GM21717 (cell line): ENCODE data around the gene GAB2.
"Not testable (repeated sequence)": the region's sequence is repeated elsewhere in the genome, so short reads cannot be mapped to it uniquely, and the experiment has no call there.

Experiments used
- ATAC-seq: cut with Tn5 transposase; IDR thresholded peaks from one replicate; pipeline ENCODE4 v1.9.1; 2021; ENCODE audit warnings: mild to moderate bottlenecking, moderate library complexity; ENCODE audit not compliant: unreplicated experiment

GAB2 gene

GRCh38 chr11:78290293-78291176, 127.1 kb downstream of the GAB2 start:
- ATAC-seq = no peak

- no peak for ATAC-seq
These were observed 127.9 kb downstream of the GAB2 start for GRCh38 chr11:78289552-78290292.

- ATAC-seq = no peak
These were observed 133.4 kb downstream of the GAB2 start for GRCh38 chr11:78284260-78284659.

GRCh38 chr11:78282821-78283220, 134.8 kb downstream of the GAB2 start:
- ATAC-seq = no peak

GRCh38 chr11:78281511-78281910, 136.1 kb downstream of the GAB2 start:
- no peak for ATAC-seq

- ATAC-seq = no peak
These were observed 140.2 kb downstream of the GAB2 start for GRCh38 chr11:78277314-78277994.

- ATAC-seq = no peak
These were observed 141.3 kb downstream of the GAB2 start for GRCh38 chr11:78276311-78276710.

- ATAC-seq = no peak
These were observed 142.9 kb downstream of the GAB2 start for GRCh38 chr11:78274739-78275138.

- ATAC-seq = not testable (repeated sequence)
These were observed 144.9 kb downstream of the GAB2 start for GRCh38 chr11:78272625-78273269.

- ATAC-seq = not testable (repeated sequence)
These were observed 145.8 kb downstream of the GAB2 start for GRCh38 chr11:78271801-78272200.

GRCh38 chr11:78270971-78271370, 146.6 kb downstream of the GAB2 start:
- ATAC-seq = no peak

GRCh38 chr11:78269806-78270205, 147.8 kb downstream of the GAB2 start:
- ATAC-seq = no peak

- no peak for ATAC-seq
These were observed 148.8 kb downstream of the GAB2 start for GRCh38 chr11:78268591-78269410.

GRCh38 chr11:78266451-78266850, 151.2 kb downstream of the GAB2 start:
- ATAC-seq = no peak

GRCh38 chr11:78265326-78265725, 152.3 kb downstream of the GAB2 start:
- no peak for ATAC-seq

- ATAC-seq = no peak
These were observed 154.9 kb downstream of the GAB2 start for GRCh38 chr11:78262691-78263090.

GRCh38 chr11:78262238-78262637, 155.4 kb downstream of the GAB2 start:
- ATAC-seq = no peak

- no peak for ATAC-seq
These were observed 155.8 kb downstream of the GAB2 start for GRCh38 chr11:78261828-78262227.

- no peak for ATAC-seq
These were observed 156.3 kb downstream of the GAB2 start for GRCh38 chr11:78261367-78261766.
